Measurements from ENCODE around the gene ZNF593.

Gene ZNF593

GRCh38 chr1:26171084-26172072, 1.7 kb downstream of the ZNF593 start, which contains the start of gene ZNF593OS:
ZNF593OS (minus strand) TSS chr1:26171832; CDS start chr1:26171661, 171 bp downstream.
- no peak for DNase-seq

GRCh38 chr1:26175346-26175745, 5.6 kb downstream of the ZNF593 start:
- no peak for DNase-seq

DNA sequence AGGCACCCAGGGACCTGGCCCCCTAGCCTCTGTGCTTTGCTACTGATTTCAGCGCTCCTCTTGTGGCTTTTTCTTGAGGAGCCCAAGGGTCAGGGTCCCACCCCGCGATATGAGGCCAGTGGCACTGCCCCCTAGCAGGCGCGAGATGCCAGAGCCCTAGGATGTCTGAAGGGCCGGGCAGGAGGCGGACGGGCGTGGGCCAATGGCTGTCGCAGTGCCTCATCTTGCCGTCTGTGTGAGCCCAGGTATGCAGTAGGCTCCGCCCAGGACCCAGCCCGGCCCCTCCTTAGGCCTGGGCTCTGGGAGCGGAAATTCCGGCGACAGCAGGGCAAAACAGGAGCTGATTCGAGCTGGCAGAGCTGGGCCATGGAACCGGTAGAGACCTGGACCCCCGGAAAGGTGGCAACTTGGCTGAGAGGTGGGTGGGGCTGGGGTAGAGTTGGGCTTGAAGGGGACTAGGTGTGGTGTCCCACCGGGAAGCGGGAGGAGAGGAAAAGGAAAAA, 7.5 kb downstream of the ZNF593 start, which contains the start of gene CNKSR1:
Gene CNKSR1 (plus strand): TSS at position 310 of the 503 bp plus-strand sequence. CDS start 57 bp downstream, at position 367.
- DNase-seq, result no peak

DNA sequence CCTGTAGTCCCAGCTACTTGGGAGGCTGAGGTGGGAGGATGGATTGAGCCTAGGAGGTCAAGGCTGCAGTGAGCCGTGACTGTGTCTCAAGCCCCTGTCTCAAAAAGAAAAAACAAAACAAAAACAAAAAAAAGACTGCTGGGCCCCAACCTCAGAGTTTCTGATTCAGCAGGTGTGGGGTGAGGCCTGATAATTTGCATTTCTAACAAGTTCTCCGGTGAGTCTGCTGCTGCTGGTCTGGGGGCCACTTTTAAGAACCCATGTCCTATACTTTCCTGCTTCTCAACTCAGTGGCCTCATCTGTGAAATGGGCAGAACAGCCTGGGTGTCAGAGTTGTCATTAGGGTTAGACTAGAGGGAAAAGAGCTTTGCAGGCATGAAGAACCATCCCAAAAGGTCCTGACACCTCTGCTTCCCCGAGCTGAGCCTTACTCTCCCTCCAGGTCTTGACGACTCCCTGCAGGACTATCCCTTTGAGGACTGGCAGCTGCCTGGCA, 10.3 kb downstream of the ZNF593 start:
- no peak for DNase-seq

DNA sequence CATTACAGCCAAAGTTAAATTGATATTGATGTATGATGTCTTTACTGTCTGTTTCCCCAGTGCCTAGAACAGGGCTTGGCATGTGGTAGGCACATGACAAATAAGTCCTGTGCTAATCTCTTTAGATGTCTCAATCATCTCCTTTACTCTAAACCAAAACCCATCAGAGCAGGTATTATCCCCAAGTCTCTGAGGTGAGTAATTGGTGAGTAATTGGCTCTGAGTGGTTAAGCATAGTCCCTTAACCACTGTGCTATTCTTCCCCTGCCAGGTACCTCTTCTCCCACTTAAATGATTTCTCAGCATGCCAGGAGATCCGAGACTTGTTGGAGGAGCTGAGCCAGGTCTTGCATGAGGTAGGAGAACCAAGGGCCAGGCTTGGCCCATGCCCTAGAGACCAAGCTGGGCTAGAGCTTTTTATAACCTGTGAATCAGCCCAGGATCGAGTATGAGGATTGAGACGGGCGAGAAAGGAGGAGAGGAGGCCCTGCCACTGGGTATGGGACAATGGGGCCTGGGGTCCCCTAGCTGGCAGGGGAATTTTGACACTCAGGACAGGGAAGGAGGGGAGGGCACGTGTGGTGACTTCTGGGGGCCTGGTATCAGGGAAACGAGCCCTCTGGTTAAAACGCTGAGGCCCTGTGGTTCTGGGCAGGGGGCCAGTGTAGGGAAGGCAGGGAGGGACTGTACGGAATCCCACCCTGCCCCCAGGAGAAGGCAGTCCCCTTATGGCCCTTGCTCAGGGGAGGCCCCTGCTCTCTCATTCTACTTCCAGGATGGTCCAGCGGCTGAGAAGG, 12.1 kb downstream of the ZNF593 start:
- DNase-seq, result no peak

DNA sequence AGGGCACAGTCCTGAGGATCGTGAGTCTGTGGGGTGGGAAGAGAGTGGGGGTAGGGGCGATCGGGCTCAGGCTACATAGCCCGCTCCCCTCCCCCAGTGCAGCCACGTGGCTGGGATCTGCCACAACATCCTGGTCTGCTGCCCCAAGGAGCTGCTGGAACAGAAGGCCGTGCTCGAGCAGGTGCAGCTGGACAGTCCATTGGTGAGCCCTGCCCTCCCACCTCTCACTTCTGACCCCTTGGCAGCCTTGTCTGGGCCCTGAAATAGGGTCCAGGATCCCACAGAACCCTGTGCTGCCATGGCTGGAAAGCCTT, 12.6 kb downstream of the ZNF593 start:
- no peak for DNase-seq

GRCh38 chr1:26184086-26184485, 14.4 kb downstream of the ZNF593 start:
- DNase-seq, result no peak

- DNase-seq, result no peak
These were observed 15.2 kb downstream of the ZNF593 start for GRCh38 chr1:26184883-26185282.

DNA sequence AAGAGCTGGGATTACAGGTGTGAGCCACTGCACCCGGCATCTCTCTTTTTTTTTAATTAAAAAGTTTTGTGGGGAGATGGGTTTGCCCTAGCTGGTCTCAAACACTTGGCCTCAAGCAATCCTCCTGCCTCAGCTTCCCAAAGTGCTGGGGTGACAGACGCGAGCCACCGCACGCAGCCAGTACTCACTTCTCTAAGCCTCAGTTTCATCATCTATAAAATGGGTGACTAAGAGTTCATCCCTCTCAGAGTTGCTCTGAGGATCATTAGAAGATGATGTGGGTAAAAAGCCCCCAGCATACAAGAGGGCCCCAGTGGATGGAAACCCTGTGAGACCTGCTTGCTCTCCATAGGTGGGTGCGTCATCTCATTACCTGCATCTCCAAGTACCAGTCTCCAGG, 18.2 kb downstream of the ZNF593 start:
- no peak for DNase-seq

DNA sequence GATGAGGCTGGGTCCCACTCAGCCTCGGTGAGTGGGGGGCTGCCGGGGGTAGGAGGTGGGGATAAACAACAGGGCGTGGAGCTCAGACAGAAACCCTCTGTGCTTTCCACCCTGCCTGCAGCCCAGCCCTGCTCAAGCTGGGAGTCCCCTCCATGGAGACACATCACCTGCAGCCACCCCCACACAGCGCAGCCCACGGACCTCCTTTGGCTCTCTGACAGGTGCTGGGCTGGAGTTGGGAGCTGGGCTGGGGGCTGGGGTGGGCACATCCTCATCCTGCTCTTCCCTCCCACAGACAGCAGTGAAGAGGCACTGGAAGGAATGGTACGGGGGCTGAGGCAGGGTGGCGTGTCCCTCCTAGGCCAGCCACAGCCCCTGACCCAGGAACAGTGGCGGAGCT, 18.8 kb downstream of the ZNF593 start:
- no peak for DNase-seq

DNA sequence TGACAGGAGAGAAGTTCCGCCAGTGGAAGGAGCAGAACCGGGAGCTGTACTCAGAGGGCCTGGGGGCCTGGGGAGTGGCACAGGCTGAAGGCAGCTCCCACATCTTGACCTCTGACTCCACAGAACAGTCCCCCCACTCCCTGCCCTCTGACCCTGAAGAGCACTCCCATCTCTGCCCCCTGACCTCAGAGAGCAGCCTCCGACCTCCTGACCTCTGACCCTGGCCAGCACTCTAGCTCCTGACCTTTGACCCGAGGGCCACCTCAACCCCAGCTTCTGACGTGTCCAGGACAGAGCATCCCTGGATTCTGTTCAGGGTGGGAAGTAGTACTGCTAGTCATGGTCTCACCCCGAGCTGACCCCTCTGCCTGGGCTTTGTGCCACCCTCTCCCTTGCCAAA, 19.6 kb downstream of the ZNF593 start:
- DNase-seq, result no peak

DNA sequence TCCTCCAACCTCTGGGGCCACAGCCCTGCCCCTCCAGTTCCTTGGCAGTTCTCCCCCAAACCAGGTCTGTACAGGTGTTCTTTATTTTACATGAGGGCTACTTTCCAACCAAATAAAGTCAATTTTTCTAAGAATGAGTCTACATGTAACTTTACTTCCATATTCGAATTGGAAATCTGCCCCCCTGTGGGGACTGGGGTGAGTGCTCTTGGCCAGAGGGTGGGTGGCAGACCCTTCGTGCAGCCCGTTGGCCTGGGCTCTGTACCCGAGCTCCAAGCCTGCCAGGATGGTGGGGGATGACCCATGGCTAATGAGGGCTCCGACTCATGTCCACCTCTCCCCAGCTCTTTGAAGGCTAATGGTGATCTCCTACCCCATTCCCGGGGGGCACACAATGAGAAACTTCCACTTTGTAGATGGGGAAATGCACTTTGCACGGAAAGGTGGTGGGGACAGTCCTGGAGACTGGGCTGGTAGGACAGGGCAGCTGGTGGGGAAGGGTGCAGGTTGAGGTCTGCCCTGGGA, 20.1 kb downstream of the ZNF593 start:
- no peak for DNase-seq

DNA sequence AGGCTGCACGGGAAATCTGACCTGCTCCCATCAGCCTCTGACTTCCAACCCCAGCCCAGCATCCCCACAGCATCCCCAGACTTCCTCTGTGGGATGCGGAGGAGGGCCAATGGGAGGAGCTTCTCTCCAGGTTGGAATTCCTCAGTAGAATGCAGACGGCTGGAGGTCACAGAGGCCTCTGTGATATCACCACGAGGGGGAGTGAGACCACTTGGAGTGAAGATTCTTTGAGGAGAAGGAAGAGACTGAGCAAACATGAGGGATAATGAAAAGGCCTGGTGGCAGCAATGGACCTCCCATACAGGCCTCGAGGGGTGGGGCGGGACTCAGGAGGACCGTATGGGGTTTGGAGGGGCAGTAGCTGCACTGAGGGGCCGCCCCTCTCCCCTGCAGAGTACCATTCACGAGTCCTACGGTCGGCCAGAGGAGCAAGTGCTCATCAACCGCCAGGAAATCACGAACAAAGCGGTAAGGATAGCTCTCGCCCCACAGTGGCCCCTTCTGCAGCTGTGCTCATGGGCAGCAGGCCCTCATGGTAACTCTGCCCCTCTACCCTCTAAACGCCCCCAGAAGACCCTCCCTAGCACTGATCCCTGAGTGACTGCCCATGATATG, 20.8 kb downstream of the ZNF593 start, which contains the start of gene CATSPER4:
Gene CATSPER4 (plus strand): TSS at position 230 of the 615 bp plus-strand sequence. CDS start 26 bp downstream, at position 256.
- peak; percentile 49 for DNase-seq

- DNase-seq, result no peak
These were observed 22.0 kb downstream of the ZNF593 start for GRCh38 chr1:26191739-26192138.

GRCh38 chr1:26195805-26196204, 26.1 kb downstream of the ZNF593 start:
- DNase-seq, result no peak

- DNase-seq, result no peak
These were observed 27.6 kb downstream of the ZNF593 start for GRCh38 chr1:26197301-26197700.

GRCh38 chr1:26197813-26198212, 28.1 kb downstream of the ZNF593 start:
- no peak for DNase-seq

DNA sequence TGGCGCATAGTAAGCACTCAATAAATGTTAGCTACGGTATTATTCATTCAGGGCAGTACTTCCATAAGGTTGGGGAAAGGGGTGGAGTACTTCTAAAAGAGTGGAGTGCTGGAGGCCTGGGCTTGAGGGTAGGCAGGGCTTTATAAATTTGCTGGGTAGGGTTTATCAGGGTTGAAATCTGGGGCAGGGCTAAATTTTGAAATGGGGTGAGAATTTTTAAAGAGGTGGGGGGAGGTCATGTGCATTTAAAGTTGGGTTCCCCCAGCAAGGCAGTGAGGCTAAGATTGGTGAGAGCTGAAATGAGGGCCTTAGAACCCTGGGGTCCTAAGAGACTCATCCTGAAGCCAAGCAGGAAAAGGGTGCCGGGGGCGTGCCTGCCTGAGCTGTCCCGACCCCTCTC, 30.7 kb downstream of the ZNF593 start:
- no peak for DNase-seq

- DNase-seq, result no peak
These were observed 34.1 kb downstream of the ZNF593 start for GRCh38 chr1:26203642-26204318.

GRCh38 chr1:26210147-26210870, 40.6 kb downstream of the ZNF593 start:
- no peak for DNase-seq

DNA sequence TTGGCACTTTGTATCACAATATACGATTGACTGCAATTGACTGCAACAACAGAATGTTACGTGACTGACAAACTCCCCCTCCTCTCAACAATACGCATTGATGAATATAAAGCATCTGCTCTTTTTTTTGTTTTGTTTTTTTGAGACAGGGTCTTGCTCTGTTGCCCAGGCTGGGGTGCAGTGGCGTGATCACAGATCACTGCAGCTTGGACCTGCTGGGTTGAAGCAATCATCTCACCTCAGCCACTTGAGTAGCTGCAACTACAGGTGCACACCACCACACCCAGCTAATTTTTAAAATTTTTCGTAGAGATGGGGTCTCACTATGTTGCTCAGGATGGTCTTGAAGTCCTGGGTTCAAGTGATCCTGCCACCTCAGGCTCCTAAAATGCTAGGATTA, 43.0 kb downstream of the ZNF593 start:
- no peak for DNase-seq

All from EL (cell line).